Sigmoid colon (tissue), 4 donors: ENCODE measurements around the gene RNF144B.

ENCODE experiments used
- CTCF ChIP-seq, 4 experiments: fragments of 450-650 bp in 3 of 4; fragments of 200-600 bp in 1 of 4; IDR thresholded peaks; one replicate each; pipeline ENCODE4 v1.5.1; 2016 to 2019; ENCODE audit warnings: antibody characterized with exemption in 4 of 4, mild to moderate bottlenecking in 3 of 4, moderate library complexity in 2 of 4
- EP300 ChIP-seq, 4 donors: sonication (generic); formaldehyde crosslinking; IDR thresholded peaks; one replicate each; pipeline ENCODE4 v1.6.1; 2017; ENCODE audit warnings: antibody characterized with exemption in 4 of 4
- POLR2A ChIP-seq, 2 donors: fragments of 450-650 bp; IDR thresholded peaks; one replicate each; pipeline ENCODE4 v1.6.1; 2016; ENCODE audit warnings: antibody characterized with exemption in 2 of 2, mild to moderate bottlenecking in 2 of 2, moderate library complexity in 2 of 2
- POLR2AphosphoS5 ChIP-seq, 4 donors: sonication (generic); formaldehyde crosslinking; IDR thresholded peaks; one replicate each; pipeline ENCODE4 v1.6.1; 2017; ENCODE audit warnings: antibody characterized with exemption in 4 of 4

DNA sequence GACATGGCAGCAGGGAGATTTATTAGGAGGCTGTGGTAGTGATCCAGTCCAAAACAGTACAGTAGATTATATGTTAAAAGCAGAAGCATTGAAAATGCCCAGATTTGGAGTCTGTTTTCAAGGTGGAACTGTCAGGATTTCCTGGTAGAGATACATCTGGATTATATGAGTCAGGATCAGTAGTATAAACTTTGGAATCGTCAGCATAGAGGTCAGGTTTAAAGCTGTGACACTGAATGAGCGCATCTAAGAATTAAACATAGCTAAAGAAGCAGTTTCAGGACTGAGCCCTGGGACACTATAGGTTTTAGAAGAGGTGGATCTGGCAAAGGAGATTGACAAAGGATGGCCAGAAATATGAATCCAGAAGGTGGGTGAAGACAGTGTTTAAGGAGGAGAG is 60.4 kb downstream of the RNF144B start:
- TF ChIP-seq POLR2AphosphoS5 (IDR thresholded peaks at IDR 0.05) (no peak), POLR2A (IDR thresholded peaks at IDR 0.05) (no peak), CTCF (IDR thresholded peaks at IDR 0.05) (no peak), EP300 (IDR thresholded peaks at IDR 0.05) (no peak)
